ENCODE data around the gene PRRX2. TPM values are rescaled to one million over a fixed set of nuclear protein-coding genes. Genes with fewer than 3 reads are reported as not detected.

PRRX2 gene
- total and polyA plus RNA-seq, 2 experiments from 2014 or later, result 141 to 169 TPM

GRCh38 chr9:129682381-129682780 lies 16.9 kb downstream of the PRRX2 start:
- Histone ChIP-seq H3K9ac (0 out of 2 replicates have a peak overlapping the region, but pooled peaks have one; percentile 22), H3K4me2 (ENCODE audit: unreplicated experiment) (no peak overlapping the region), H3K36me3 (ENCODE audit: low read depth) (peaks cover 5% of the 10 kb centered on the region; the same call in 1 of the 2 replicates), H4K20me1 (ENCODE audit: insufficient read depth) (no peaks in the 10 kb centered on the region), H3K9me3 (ENCODE audit: low read depth) (no peaks in the 10 kb centered on the region), H3K4me1 (ENCODE audit: insufficient read depth) (peaks cover 20% of the 10 kb centered on the region), H3K27ac (peak overlapping the region; percentile 7; the same call in 1 of the 2 replicates), H2AFZ (no peak overlapping the region), H3K4me3 (no peak overlapping the region), H3K79me2 (ENCODE audit: insufficient read depth) (peaks cover 98% of the 10 kb centered on the region), H3F3A (ENCODE audit: insufficient read depth) (peaks cover 12% of the 10 kb centered on the region), H3K27me3 (replicated peaks; ENCODE audit: insufficient read depth) (no peaks in the 10 kb centered on the region), H3K9me2 (ENCODE audit: insufficient read depth) (no peaks in the 10 kb centered on the region)
- no peak for TF ChIP-seq EZH2 (IDR thresholded peaks at IDR 0.05; ENCODE audit: insufficient read depth, poor library complexity, severe bottlenecking)
- no peak for TF ChIP-seq EZH2phosphoT487 (IDR thresholded peaks at IDR 0.05; ENCODE audit: insufficient read depth, low read depth)
- DNase-seq, result no peak
- in situ Hi-C loops (cut with MboI), result no loop called here
- WGBS, 2 experiments (ENCODE audit: low coverage in 1 of 2, low lambda C conversion rate in 2 of 2, missing lambda C conversion rate in 2 of 2), result 55 to 57% methylated on average over 7 of the region's 7 CpGs

- Histone ChIP-seq H3K27ac (peak overlapping the region; percentile 68), H3F3A (ENCODE audit: insufficient read depth) (peaks cover 15% of the 10 kb centered on the region), H3K9me2 (ENCODE audit: insufficient read depth) (no peaks in the 10 kb centered on the region), H3K4me3 (no peak overlapping the region), H3K9me3 (ENCODE audit: low read depth) (no peaks in the 10 kb centered on the region), H3K4me1 (ENCODE audit: insufficient read depth) (peaks cover 17% of the 10 kb centered on the region), H4K20me1 (ENCODE audit: insufficient read depth) (no peaks in the 10 kb centered on the region), H3K4me2 (ENCODE audit: unreplicated experiment) (no peak overlapping the region), H2AFZ (no peak overlapping the region), H3K36me3 (ENCODE audit: low read depth) (peaks cover 5% of the 10 kb centered on the region; the same call in 1 of the 2 replicates), H3K27me3 (replicated peaks; ENCODE audit: insufficient read depth) (no peaks in the 10 kb centered on the region), H3K79me2 (ENCODE audit: insufficient read depth) (peaks cover 100% of the 10 kb centered on the region), H3K9ac (peak overlapping the region; percentile 46; the same call in 1 of the 2 replicates)
- DNase-seq, result peak; percentile 91
- TF ChIP-seq EZH2phosphoT487 (IDR thresholded peaks at IDR 0.05; ENCODE audit: insufficient read depth, low read depth) (no peak), EZH2 (IDR thresholded peaks at IDR 0.05; ENCODE audit: insufficient read depth, poor library complexity, severe bottlenecking) (no peak)
- in situ Hi-C loops (cut with MboI), result no loop called here
- 53 to 54% methylated on average over 15 of the region's 15 CpGs for WGBS, 2 experiments (ENCODE audit: low coverage in 1 of 2, low lambda C conversion rate in 2 of 2, missing lambda C conversion rate in 2 of 2)
These were observed 19.9 kb downstream of the PRRX2 start for GRCh38 chr9:129685220-129685932.

DNA sequence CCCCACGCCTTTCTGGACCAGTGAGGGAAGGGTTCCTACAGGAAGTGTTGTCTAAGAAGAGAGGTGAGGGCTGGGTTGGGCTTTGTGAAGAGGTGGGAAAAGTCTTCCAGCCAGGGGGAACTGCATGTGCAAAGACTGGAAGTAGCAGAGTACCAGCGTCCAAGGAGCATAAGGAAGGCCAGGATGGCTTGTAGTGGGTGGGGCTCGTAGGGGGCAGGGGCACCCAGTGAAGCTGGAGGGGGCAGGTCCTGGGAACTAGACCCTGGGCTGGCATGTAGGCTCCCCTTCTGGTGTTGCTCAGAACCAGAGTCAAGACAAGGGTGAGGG lies 20.4 kb downstream of the PRRX2 start:
- Histone ChIP-seq H3K27ac (peak overlapping the region; percentile 68), H3K9ac (peak overlapping the region; percentile 46; the same call in 1 of the 2 replicates), H3K4me2 (ENCODE audit: unreplicated experiment) (no peak overlapping the region), H3K9me2 (ENCODE audit: insufficient read depth) (no peaks in the 10 kb centered on the region), H3F3A (ENCODE audit: insufficient read depth) (peaks cover 15% of the 10 kb centered on the region), H3K27me3 (replicated peaks; ENCODE audit: insufficient read depth) (no peaks in the 10 kb centered on the region), H3K79me2 (ENCODE audit: insufficient read depth) (peaks cover 100% of the 10 kb centered on the region), H3K4me1 (ENCODE audit: insufficient read depth) (peaks cover 17% of the 10 kb centered on the region), H3K36me3 (ENCODE audit: low read depth) (peaks cover 5% of the 10 kb centered on the region; the same call in 1 of the 2 replicates), H2AFZ (no peak overlapping the region), H4K20me1 (ENCODE audit: insufficient read depth) (no peaks in the 10 kb centered on the region), H3K9me3 (ENCODE audit: low read depth) (no peaks in the 10 kb centered on the region), H3K4me3 (no peak overlapping the region)
- WGBS, 2 experiments (ENCODE audit: low coverage in 1 of 2, low lambda C conversion rate in 2 of 2, missing lambda C conversion rate in 2 of 2), result 36 to 57% methylated on average over 3 of the region's 3 CpGs
- TF ChIP-seq EZH2phosphoT487 (IDR thresholded peaks at IDR 0.05; ENCODE audit: insufficient read depth, low read depth) (no peak), EZH2 (IDR thresholded peaks at IDR 0.05; ENCODE audit: insufficient read depth, poor library complexity, severe bottlenecking) (no peak)
- no peak for DNase-seq
- in situ Hi-C loops (cut with MboI), result no loop called here

DNA sequence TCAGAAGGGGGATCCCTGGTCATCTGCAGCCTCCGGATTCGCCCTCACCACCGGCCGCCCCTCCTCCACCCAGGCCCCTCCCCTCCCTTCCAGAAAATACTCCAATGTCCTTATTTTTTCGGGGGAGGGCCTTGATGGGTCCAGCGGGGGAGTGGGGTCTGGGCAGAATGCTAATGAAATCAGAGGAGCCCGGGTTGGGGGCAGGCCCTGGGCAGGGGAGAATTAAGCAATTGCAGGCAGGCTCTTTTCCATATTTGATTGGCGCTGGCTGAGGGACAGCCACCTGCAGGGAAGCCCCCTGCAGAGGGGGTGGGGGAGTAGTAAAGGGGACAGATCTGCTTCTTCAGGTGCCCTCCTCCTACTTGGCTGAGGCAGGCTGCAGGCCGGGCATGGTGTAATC lies 21.3 kb downstream of the PRRX2 start:
- Histone ChIP-seq H3K27me3 (replicated peaks; ENCODE audit: insufficient read depth) (no peaks in the 10 kb centered on the region), H3K27ac (no peak overlapping the region), H3K79me2 (ENCODE audit: insufficient read depth) (peaks cover 100% of the 10 kb centered on the region), H3K36me3 (ENCODE audit: low read depth) (peaks cover 5% of the 10 kb centered on the region; the same call in 1 of the 2 replicates), H3K4me1 (ENCODE audit: insufficient read depth) (peaks cover 17% of the 10 kb centered on the region), H3K4me2 (ENCODE audit: unreplicated experiment) (no peak overlapping the region), H3K9ac (0 out of 2 replicates have a peak overlapping the region, but pooled peaks have one; percentile 46), H4K20me1 (ENCODE audit: insufficient read depth) (no peaks in the 10 kb centered on the region), H2AFZ (no peak overlapping the region), H3K9me2 (ENCODE audit: insufficient read depth) (no peaks in the 10 kb centered on the region), H3K9me3 (ENCODE audit: low read depth) (no peaks in the 10 kb centered on the region), H3F3A (ENCODE audit: insufficient read depth) (peaks cover 15% of the 10 kb centered on the region), H3K4me3 (no peak overlapping the region)
- TF ChIP-seq EZH2 (IDR thresholded peaks at IDR 0.05; ENCODE audit: insufficient read depth, poor library complexity, severe bottlenecking) (no peak), EZH2phosphoT487 (IDR thresholded peaks at IDR 0.05; ENCODE audit: insufficient read depth, low read depth) (no peak)
- DNase-seq, result no peak
- WGBS, 2 experiments (ENCODE audit: low coverage in 1 of 2, low lambda C conversion rate in 2 of 2, missing lambda C conversion rate in 2 of 2), result 78% methylated on average over 6 to 9 of the region's 9 CpGs
- in situ Hi-C loops (cut with MboI), result no loop called here
